ENCODE results near the gene TUFM.

TUFM gene

GRCh38 chr16:28826141-28826540 is 20.0 kb downstream of the TUFM start:
- ChIA-PET POLR2A (interaction anchor here (0.7 kb wide), 1 partner anchor 17 kb away, joined by 3 read pairs; no protein-coding TSS in a partner anchor), CTCF (no interaction called here)
- H3K4me1 ChIP-seq (ENCODE audit: control extremely low read depth in 1 of 4, control insufficient read depth in 4 of 4, insufficient read depth in 4 of 4, low read length in 3 of 4), result peaks cover 14 to 23% (median 21%) of the 10 kb centered on the region in 4 experiments
- WGBS (ENCODE audit: insufficient coverage), result no CpG with 5 or more reads among the region's 6 CpGs
- H3K36me3 ChIP-seq (ENCODE audit: control insufficient read depth in 4 of 4, insufficient read depth in 4 of 4, low read length in 3 of 4), result peaks cover 34 to 60% (median 47%) of the 10 kb centered on the region in 4 experiments
- peak overlapping the region in 1 of 2 experiments; percentile 96 for H3K27ac ChIP-seq (ENCODE audit: insufficient read depth in 1 of 2, low read depth in 1 of 2, low read length in 2 of 2, poor library complexity in 1 of 2, severe bottlenecking in 2 of 2)
- peak overlapping the region in 1 of 7 experiments; percentile 14 for H3K4me3 ChIP-seq (ENCODE audit: control insufficient read depth in 1 of 7, extremely low read depth in 1 of 7, insufficient read depth in 4 of 7, low read depth in 2 of 7, low read length in 6 of 7)
- no peak for DNase-seq
- H3K27me3 ChIP-seq (replicated peaks in 2 of 5; ENCODE audit: control insufficient read depth in 4 of 5, insufficient read depth in 5 of 5, low read length in 4 of 5), result no peaks in the 10 kb centered on the region
- no peaks in the 10 kb centered on the region for H3K9me3 ChIP-seq (ENCODE audit: control extremely low read depth in 1 of 5, control insufficient read depth in 4 of 5, insufficient read depth in 2 of 5, low read depth in 1 of 5, low read length in 4 of 5)

- H3K27me3 ChIP-seq (replicated peaks in 2 of 5; ENCODE audit: control insufficient read depth in 4 of 5, insufficient read depth in 5 of 5, low read length in 4 of 5), result no peaks in the 10 kb centered on the region
- peak overlapping the region in 6 of 7 experiments; percentile 88 to 96 (median 95) for H3K4me3 ChIP-seq (ENCODE audit: control insufficient read depth in 1 of 7, extremely low read depth in 1 of 7, insufficient read depth in 4 of 7, low read depth in 2 of 7, low read length in 6 of 7)
- peaks cover 14 to 23% (median 21%) of the 10 kb centered on the region in 4 experiments for H3K4me1 ChIP-seq (ENCODE audit: control extremely low read depth in 1 of 4, control insufficient read depth in 4 of 4, insufficient read depth in 4 of 4, low read length in 3 of 4)
- 42% methylated on average over 4 of the region's 5 CpGs for WGBS (ENCODE audit: insufficient coverage)
- no peak for DNase-seq
- H3K36me3 ChIP-seq (ENCODE audit: control insufficient read depth in 4 of 4, insufficient read depth in 4 of 4, low read length in 3 of 4), result peaks cover 27 to 57% (median 40%) of the 10 kb centered on the region in 4 experiments
- POLR2A ChIA-PET, result interaction anchor here (1.2 kb wide), 1 partner anchor 19 kb away, joined by 4 read pairs; no protein-coding TSS in a partner anchor
- peaks cover 0 to 7% (median 2%) of the 10 kb centered on the region in 5 experiments for H3K9me3 ChIP-seq (ENCODE audit: control extremely low read depth in 1 of 5, control insufficient read depth in 4 of 5, insufficient read depth in 2 of 5, low read depth in 1 of 5, low read length in 4 of 5)
- CTCF ChIA-PET, result interaction anchor here (1.4 kb wide), 1 partner anchor 124 kb away, joined by 3 read pairs; no protein-coding TSS in a partner anchor
- H3K27ac ChIP-seq (ENCODE audit: insufficient read depth in 1 of 2, low read depth in 1 of 2, low read length in 2 of 2, poor library complexity in 1 of 2, severe bottlenecking in 2 of 2), result peak overlapping the region; percentile 96 to 99
Measured at GRCh38 chr16:28824717-28824973, 21.5 kb downstream of the TUFM start.

- H3K27ac ChIP-seq (ENCODE audit: insufficient read depth in 1 of 2, low read depth in 1 of 2, low read length in 2 of 2, poor library complexity in 1 of 2, severe bottlenecking in 2 of 2), result peak overlapping the region; percentile 96 to 99
- H3K36me3 ChIP-seq (ENCODE audit: control insufficient read depth in 4 of 4, insufficient read depth in 4 of 4, low read length in 3 of 4), result peaks cover 24 to 53% (median 39%) of the 10 kb centered on the region in 4 experiments
- WGBS (ENCODE audit: insufficient coverage), result 0% methylated on average over 32 of the region's 60 CpGs
- no peaks in the 10 kb centered on the region for H3K27me3 ChIP-seq (replicated peaks in 2 of 5; ENCODE audit: control insufficient read depth in 4 of 5, insufficient read depth in 5 of 5, low read length in 4 of 5)
- peak; percentile 99 for DNase-seq
- POLR2A ChIA-PET, result interaction anchor here (1.0 to 1.5 kb wide), 3 partner anchors 20 to 33 kb away, joined by 3 to 5 read pairs (median 4); partner anchors contain the start of gene TUFM
- peaks cover 0 to 7% (median 2%) of the 10 kb centered on the region in 5 experiments for H3K9me3 ChIP-seq (ENCODE audit: control extremely low read depth in 1 of 5, control insufficient read depth in 4 of 5, insufficient read depth in 2 of 5, low read depth in 1 of 5, low read length in 4 of 5)
- CTCF ChIA-PET, result interaction anchor here (1.4 to 1.5 kb wide), 2 partner anchors 11 to 125 kb away, joined by 3 read pairs; no protein-coding TSS in a partner anchor
- H3K4me1 ChIP-seq (ENCODE audit: control extremely low read depth in 1 of 4, control insufficient read depth in 4 of 4, insufficient read depth in 4 of 4, low read length in 3 of 4), result peaks cover 14 to 23% (median 21%) of the 10 kb centered on the region in 4 experiments
- H3K4me3 ChIP-seq (ENCODE audit: control insufficient read depth in 1 of 7, extremely low read depth in 1 of 7, insufficient read depth in 4 of 7, low read depth in 2 of 7, low read length in 6 of 7), result peak overlapping the region; percentile 88 to 96 (median 94)
Measured at GRCh38 chr16:28823873-28824716, 22.1 kb downstream of the TUFM start.

GRCh38 chr16:28823291-28823872 is 22.8 kb downstream of the TUFM start:
- Histone ChIP-seq H3K36me3 (ENCODE audit: control insufficient read depth in 4 of 4, insufficient read depth in 4 of 4, low read length in 3 of 4) (peaks cover 25 to 51% (median 37%) of the 10 kb centered on the region in 4 experiments), H3K27me3 (replicated peaks in 2 of 5; ENCODE audit: control insufficient read depth in 4 of 5, insufficient read depth in 5 of 5, low read length in 4 of 5) (no peaks in the 10 kb centered on the region), H3K9me3 (ENCODE audit: control extremely low read depth in 1 of 5, control insufficient read depth in 4 of 5, insufficient read depth in 2 of 5, low read depth in 1 of 5, low read length in 4 of 5) (peaks cover 0 to 7% (median 2%) of the 10 kb centered on the region in 5 experiments), H3K4me1 (ENCODE audit: control extremely low read depth in 1 of 4, control insufficient read depth in 4 of 4, insufficient read depth in 4 of 4, low read length in 3 of 4) (peaks cover 14 to 23% (median 21%) of the 10 kb centered on the region in 4 experiments), H3K4me3 (ENCODE audit: control insufficient read depth in 1 of 7, extremely low read depth in 1 of 7, insufficient read depth in 4 of 7, low read depth in 2 of 7, low read length in 6 of 7) (peak overlapping the region; percentile 88 to 96 (median 94)), H3K27ac (ENCODE audit: insufficient read depth in 1 of 2, low read depth in 1 of 2, low read length in 2 of 2, poor library complexity in 1 of 2, severe bottlenecking in 2 of 2) (peak overlapping the region; percentile 96 to 99)
- 0% methylated on average over 37 of the region's 62 CpGs for WGBS (ENCODE audit: insufficient coverage)
- ChIA-PET CTCF (interaction anchor here (1.4 to 2.1 kb wide), 3 partner anchors 8 to 125 kb away, joined by 3 to 8 read pairs (median 3); no protein-coding TSS in a partner anchor), POLR2A (interaction anchor here (0.6 to 1.5 kb wide), 5 partner anchors 17 to 102 kb away, joined by 3 to 5 read pairs (median 3); partner anchors contain the start of gene TUFM)
- DNase-seq, result no peak

GRCh38 chr16:28822520-28823290 is 23.4 kb downstream of the TUFM start, which contains the start of gene ATXN2L:
ATXN2L (plus strand) TSS chr16:28822999; CDS start chr16:28823260, 261 bp downstream.
- H3K4me3 ChIP-seq (ENCODE audit: control insufficient read depth in 1 of 7, extremely low read depth in 1 of 7, insufficient read depth in 4 of 7, low read depth in 2 of 7, low read length in 6 of 7), result peak within 1 kb of the TSS; percentile 88 to 96 (median 94)
- CTCF ChIA-PET, result interaction anchor here (1.5 to 2.2 kb wide), 4 partner anchors 9 to 122 kb away, joined by 3 to 11 read pairs (median 6); partner anchors contain the start of gene TUFM
- no peaks in the 10 kb centered on the region for H3K27me3 ChIP-seq (replicated peaks in 2 of 5; ENCODE audit: control insufficient read depth in 4 of 5, insufficient read depth in 5 of 5, low read length in 4 of 5)
- DNase-seq, result peak; percentile 97 to 98 (median 98)
- peaks cover 0 to 7% (median 2%) of the 10 kb centered on the region in 5 experiments for H3K9me3 ChIP-seq (ENCODE audit: control extremely low read depth in 1 of 5, control insufficient read depth in 4 of 5, insufficient read depth in 2 of 5, low read depth in 1 of 5, low read length in 4 of 5)
- H3K27ac ChIP-seq (ENCODE audit: insufficient read depth in 1 of 2, low read depth in 1 of 2, low read length in 2 of 2, poor library complexity in 1 of 2, severe bottlenecking in 2 of 2), result peak within 1 kb of the TSS; percentile 96 to 99
- peaks cover 14 to 23% (median 21%) of the 10 kb centered on the region in 4 experiments for H3K4me1 ChIP-seq (ENCODE audit: control extremely low read depth in 1 of 4, control insufficient read depth in 4 of 4, insufficient read depth in 4 of 4, low read length in 3 of 4)
- POLR2A ChIA-PET, result interaction anchor here (0.6 to 1.5 kb wide), 5 partner anchors 18 to 103 kb away, joined by 3 to 5 read pairs (median 3); partner anchors contain the start of gene TUFM
- H3K36me3 ChIP-seq (ENCODE audit: control insufficient read depth in 4 of 4, insufficient read depth in 4 of 4, low read length in 3 of 4), result peaks cover 23 to 45% (median 33%) of the 10 kb centered on the region in 4 experiments
- 0% methylated on average over 50 of the region's 91 CpGs for WGBS (ENCODE audit: insufficient coverage)

GRCh38 chr16:28821874-28822519 is 24.2 kb downstream of the TUFM start:
- Histone ChIP-seq H3K4me1 (ENCODE audit: control extremely low read depth in 1 of 4, control insufficient read depth in 4 of 4, insufficient read depth in 4 of 4, low read length in 3 of 4) (peaks cover 14 to 23% (median 21%) of the 10 kb centered on the region in 4 experiments), H3K27ac (ENCODE audit: insufficient read depth in 1 of 2, low read depth in 1 of 2, low read length in 2 of 2, poor library complexity in 1 of 2, severe bottlenecking in 2 of 2) (peak overlapping the region; percentile 96 to 99), H3K9me3 (ENCODE audit: control extremely low read depth in 1 of 5, control insufficient read depth in 4 of 5, insufficient read depth in 2 of 5, low read depth in 1 of 5, low read length in 4 of 5) (peaks cover 0 to 7% (median 2%) of the 10 kb centered on the region in 5 experiments), H3K27me3 (replicated peaks in 2 of 5; ENCODE audit: control insufficient read depth in 4 of 5, insufficient read depth in 5 of 5, low read length in 4 of 5) (no peaks in the 10 kb centered on the region), H3K4me3 (ENCODE audit: control insufficient read depth in 1 of 7, extremely low read depth in 1 of 7, insufficient read depth in 4 of 7, low read depth in 2 of 7, low read length in 6 of 7) (peak overlapping the region; percentile 69 to 96 (median 91)), H3K36me3 (ENCODE audit: control insufficient read depth in 4 of 4, insufficient read depth in 4 of 4, low read length in 3 of 4) (peaks cover 17 to 38% (median 28%) of the 10 kb centered on the region in 4 experiments)
- WGBS (ENCODE audit: insufficient coverage), result 40% methylated on average over 12 of the region's 13 CpGs
- CTCF ChIA-PET, result interaction anchor here (1.5 to 2.2 kb wide), 4 partner anchors 9 to 123 kb away, joined by 3 to 11 read pairs (median 6); partner anchors contain the start of gene TUFM
- POLR2A ChIA-PET, result interaction anchor here (1.0 to 1.2 kb wide), 2 partner anchors 24 to 40 kb away, joined by 3 read pairs; partner anchors contain the start of gene TUFM
- DNase-seq, result peak in 2 of 3 donors; percentile 15 to 30

All from common myeloid progenitor, CD34-positive (primary cell).